DOHH2 (cell line): Measurements from ENCODE around the gene CYLD.

Experiments used
- H3F3A ChIP-seq: fragments of 200-600 bp; sonication (generic), shearing (Covaris generic); 2 replicates; pipeline ENCODE4 v1.6.0; 2016; ENCODE audit warnings: antibody characterized with exemption, mild to moderate bottlenecking; ENCODE audit not compliant: control insufficient read depth, insufficient read depth
- H3K27ac ChIP-seq: fragments of 200-600 bp; sonication (generic); 2 replicates; pipeline ENCODE4 v1.5.1; 2014; ENCODE audit warnings: low read depth, mild to moderate bottlenecking, low read length, moderate library complexity
- H3K27me3 ChIP-seq: fragments of 200-600 bp; sonication (generic); 2 replicates; pipeline ENCODE4 v1.6.1; 2014; ENCODE audit warnings: mild to moderate bottlenecking, low read length, mixed read lengths; ENCODE audit not compliant: control insufficient read depth
- H3K36me3 ChIP-seq: fragments of 200-600 bp; sonication (generic); 2 replicates; pipeline ENCODE4 v1.6.1; 2014; ENCODE audit warnings: mild to moderate bottlenecking, low read length, moderate library complexity, mixed read lengths; ENCODE audit not compliant: control insufficient read depth
- H3K4me1 ChIP-seq: fragments of 200-600 bp; sonication (generic); 2 replicates; pipeline ENCODE4 v1.6.1; 2014; ENCODE audit warnings: mild to moderate bottlenecking, low read length, mixed read lengths; ENCODE audit not compliant: control insufficient read depth
- H3K4me2 ChIP-seq: fragments of 200-600 bp; sonication (generic); 2 replicates; pipeline ENCODE4 v1.6.0; 2014; ENCODE audit warnings: mild to moderate bottlenecking, low read length, moderate library complexity
- H3K4me3 ChIP-seq: fragments of 200-600 bp; sonication (generic); 2 replicates; pipeline ENCODE4 v1.5.1; 2014; ENCODE audit warnings: mild to moderate bottlenecking, low read length, mixed read lengths
- H3K79me2 ChIP-seq: fragments of 200-600 bp; sonication (generic); 2 replicates; pipeline ENCODE4 v1.6.1; 2014; ENCODE audit warnings: mild to moderate bottlenecking, low read length, mixed read lengths; ENCODE audit not compliant: control insufficient read depth
- H3K9me2 ChIP-seq: fragments of 200-600 bp; sonication (generic); replicated peaks from 2 replicates; pipeline ENCODE4 v1.6.1; 2014; ENCODE audit warnings: mild to moderate bottlenecking, low read length, mixed read lengths; ENCODE audit not compliant: control insufficient read depth
- H3K9me3 ChIP-seq: fragments of 200-600 bp; sonication (generic); 2 replicates; pipeline ENCODE4 v1.6.1; 2014; ENCODE audit warnings: antibody characterized with exemption, low read length, mixed read lengths; ENCODE audit not compliant: control insufficient read depth, insufficient read depth
- H4K20me1 ChIP-seq: fragments of 200-600 bp; sonication (generic); 2 replicates; pipeline ENCODE4 v1.6.0; 2014; ENCODE audit warnings: low read depth, mild to moderate bottlenecking, antibody characterized with exemption, low read length, moderate library complexity; ENCODE audit not compliant: control insufficient read depth, insufficient read depth
- CTCF ChIP-seq: fragments of 200-600 bp; sonication (generic); IDR thresholded peaks from one replicate; pipeline ENCODE4 v1.5.1; 2014; ENCODE audit warnings: antibody characterized with exemption, mild to moderate bottlenecking, low read depth, low read length; ENCODE audit not compliant: poor library complexity, severe bottlenecking
- EZH2phosphoT487 ChIP-seq: fragments of 200-600 bp; sonication (generic); IDR thresholded peaks from 2 replicates; pipeline ENCODE4 v1.6.1; 2017; ENCODE audit warnings: borderline replicate concordance, mild to moderate bottlenecking, antibody characterized with exemption, low read length, moderate library complexity, mixed read lengths

The CYLD gene

GRCh38 chr16:50712560-50712898 is 29.4 kb upstream of the CYLD start:
- no peak overlapping the region for H3K4me2 ChIP-seq
- no peak overlapping the region for H3K4me3 ChIP-seq
- H4K20me1 ChIP-seq, result no peaks in the 10 kb centered on the region
- H3K9me2 ChIP-seq, result no peaks in the 10 kb centered on the region
- no peak for TF ChIP-seq EZH2phosphoT487
- TF ChIP-seq CTCF, result no peak
- H3K36me3 ChIP-seq, result no peaks in the 10 kb centered on the region
- H3K4me1 ChIP-seq, result no peaks in the 10 kb centered on the region
- H3K27me3 ChIP-seq, result no peaks in the 10 kb centered on the region
- H3K9me3 ChIP-seq, result no peaks in the 10 kb centered on the region
- H3K27ac ChIP-seq, result no peak overlapping the region
- H3K79me2 ChIP-seq, result no peaks in the 10 kb centered on the region
- no peaks in the 10 kb centered on the region for H3F3A ChIP-seq

GRCh38 chr16:50712956-50713355 is 28.9 kb upstream of the CYLD start:
- Histone ChIP-seq H4K20me1 (no peaks in the 10 kb centered on the region), H3K36me3 (no peaks in the 10 kb centered on the region), H3K79me2 (no peaks in the 10 kb centered on the region), H3K4me1 (no peaks in the 10 kb centered on the region), H3K9me3 (no peaks in the 10 kb centered on the region), H3K9me2 (no peaks in the 10 kb centered on the region), H3K27ac (no peak overlapping the region), H3K4me3 (no peak overlapping the region), H3F3A (no peaks in the 10 kb centered on the region), H3K27me3 (no peaks in the 10 kb centered on the region), H3K4me2 (no peak overlapping the region)
- no peak for TF ChIP-seq EZH2phosphoT487
- no peak for TF ChIP-seq CTCF

DNA sequence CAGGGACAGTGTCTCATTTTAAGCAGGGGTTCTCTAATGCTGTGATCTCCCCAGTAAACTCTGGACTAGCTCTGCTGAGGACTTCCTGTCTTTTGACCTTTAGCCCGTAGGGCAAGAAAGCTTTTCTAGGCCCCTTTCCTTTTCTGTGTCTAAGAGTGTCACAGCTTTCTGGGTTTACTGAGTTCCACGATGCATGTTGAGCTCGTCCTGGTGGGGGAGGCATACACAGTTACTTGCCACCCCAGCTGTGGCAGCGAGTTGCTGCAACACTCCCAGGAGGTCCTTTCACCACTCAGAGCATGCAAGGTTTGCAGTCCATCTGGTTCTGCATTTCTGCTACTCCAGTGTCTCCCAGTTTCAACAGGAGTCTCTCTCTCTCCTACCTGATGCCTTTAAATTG is 24.8 kb upstream of the CYLD start:
- no peak for TF ChIP-seq CTCF
- TF ChIP-seq EZH2phosphoT487, result no peak

DNA sequence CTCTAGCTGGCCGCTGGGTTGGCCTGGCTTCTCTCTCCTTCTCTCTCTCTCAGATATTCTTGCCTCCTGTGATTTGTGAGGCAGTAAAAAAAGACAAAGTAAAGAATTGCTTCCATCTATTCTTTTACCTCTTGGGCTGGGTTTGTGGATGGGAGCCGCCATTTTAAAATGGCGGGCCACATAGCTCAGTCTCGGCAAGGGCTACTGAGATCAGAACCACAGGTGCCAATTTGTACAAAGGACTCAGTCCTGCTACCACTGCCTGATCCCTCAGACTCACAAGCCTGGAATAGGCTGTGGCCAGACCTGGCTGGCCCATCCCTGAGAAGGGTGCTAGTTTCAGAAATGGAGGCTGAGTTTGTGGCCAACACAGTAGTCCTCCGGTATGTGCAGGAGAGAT is 24.4 kb upstream of the CYLD start:
- Histone ChIP-seq H3K4me2 (no peak overlapping the region), H3K4me1 (no peaks in the 10 kb centered on the region)
- TF ChIP-seq CTCF (no peak), EZH2phosphoT487 (no peak)

More for the DNA sequence above, 24.8 kb upstream of the CYLD start:
- Histone ChIP-seq H3K27ac (no peak overlapping the region), H3K9me3 (no peaks in the 10 kb centered on the region), H3K4me1 (no peaks in the 10 kb centered on the region), H3F3A (no peaks in the 10 kb centered on the region), H3K4me2 (no peak overlapping the region), H3K27me3 (no peaks in the 10 kb centered on the region), H3K79me2 (no peaks in the 10 kb centered on the region), H3K4me3 (no peak overlapping the region), H4K20me1 (no peaks in the 10 kb centered on the region), H3K36me3 (no peaks in the 10 kb centered on the region), H3K9me2 (no peaks in the 10 kb centered on the region)

More for the DNA sequence above, 24.4 kb upstream of the CYLD start:
- H3K79me2 ChIP-seq, result no peaks in the 10 kb centered on the region
- H3F3A ChIP-seq, result no peaks in the 10 kb centered on the region
- no peak overlapping the region for H3K4me3 ChIP-seq
- no peak overlapping the region for H3K27ac ChIP-seq
- H3K9me2 ChIP-seq, result no peaks in the 10 kb centered on the region
- no peaks in the 10 kb centered on the region for H3K27me3 ChIP-seq
- H3K36me3 ChIP-seq, result no peaks in the 10 kb centered on the region
- no peaks in the 10 kb centered on the region for H3K9me3 ChIP-seq
- H4K20me1 ChIP-seq, result no peaks in the 10 kb centered on the region
